GM18951 (cell line): ENCODE results near the gene KIF24.
"Not testable (repeated sequence)": the region's sequence is repeated elsewhere in the genome, so short reads cannot be mapped to it uniquely, and the experiment has no call there.

Experiments
- POLR2A ChIP-seq: IDR thresholded peaks from 4 replicates; pipeline ENCODE4 v1.6.1; 2011; ENCODE audit warnings: mild to moderate bottlenecking; ENCODE audit not compliant: insufficient read length, insufficient read depth; ENCODE audit errors: extremely low read depth
- in situ Hi-C: fragments of 300-500 bp; cut with MboI; formaldehyde crosslinking; loops from one replicate; pipeline ENCODE4 v1.12.0; 2022; ENCODE audit warnings: low sequenced_read_pairs, mixed read lengths, inconsistent platforms; ENCODE audit not compliant: unreplicated experiment

Gene KIF24

GRCh38 chr9:34343605-34344004 lies 14.5 kb upstream of the KIF24 start:
- in situ Hi-C loops, result no loop called here
- no peak for TF ChIP-seq POLR2A

- no peak for TF ChIP-seq POLR2A
- in situ Hi-C loops, result no loop called here
These were observed 14.0 kb upstream of the KIF24 start for GRCh38 chr9:34343090-34343489.

GRCh38 chr9:34341659-34342295 lies 12.7 kb upstream of the KIF24 start:
- no peak for TF ChIP-seq POLR2A
- in situ Hi-C loops, result no loop called here

- in situ Hi-C loops, result no loop called here
- no peak for TF ChIP-seq POLR2A
These were observed 9.8 kb upstream of the KIF24 start for GRCh38 chr9:34338665-34339385.

GRCh38 chr9:34338079-34338478 lies 9.0 kb upstream of the KIF24 start:
- in situ Hi-C loops, result not testable (repeated sequence)

GRCh38 chr9:34337403-34337802 lies 8.3 kb upstream of the KIF24 start:
- in situ Hi-C loops, result no loop called here

GRCh38 chr9:34335376-34335775 lies 6.3 kb upstream of the KIF24 start:
- no peak for TF ChIP-seq POLR2A
- in situ Hi-C loops, result no loop called here

More at GRCh38 chr9:34337403-34337802, 8.3 kb upstream of the KIF24 start:
- TF ChIP-seq POLR2A, result no peak

- in situ Hi-C loops, result no loop called here
- TF ChIP-seq POLR2A, result no peak
These were observed 5.8 kb upstream of the KIF24 start for GRCh38 chr9:34334916-34335315.

GRCh38 chr9:34334337-34334824 lies 5.3 kb upstream of the KIF24 start:
- no peak for TF ChIP-seq POLR2A
- in situ Hi-C loops, result no loop called here

GRCh38 chr9:34333836-34334235 lies 4.8 kb upstream of the KIF24 start:
- TF ChIP-seq POLR2A, result no peak
- in situ Hi-C loops, result no loop called here

- in situ Hi-C loops, result no loop called here
- TF ChIP-seq POLR2A, result no peak
These were observed 3.3 kb upstream of the KIF24 start for GRCh38 chr9:34332076-34332964.

GRCh38 chr9:34331196-34331595 lies 2.1 kb upstream of the KIF24 start:
- no peak for TF ChIP-seq POLR2A
- in situ Hi-C loops, result no loop called here

GRCh38 chr9:34328500-34328986 lies 525 bp downstream of the KIF24 start:
- TF ChIP-seq POLR2A, result no peak
- in situ Hi-C loops, result no loop called here
